HL-60 (cell line): ENCODE data around the gene ING2.

Experiments
- DNase-seq, 2 experiments: peaks; one replicate each; pipeline ENCODE4 v3.0.0-alpha.2; 2010 to 2020; ENCODE audit warnings: low read depth in 1 of 2, low spot score in 1 of 2
- H3K27ac ChIP-seq: fragments of 250-450 bp; sonication (Bioruptor Pico); replicated peaks from 2 replicates; pipeline ENCODE4 v1.5.1; 2020; ENCODE audit warnings: mild to moderate bottlenecking, moderate library complexity
- H3K27me3 ChIP-seq: fragments of 250-450 bp; sonication (Bioruptor Pico); 2 replicates; pipeline ENCODE4 v1.5.1; 2021; ENCODE audit warnings: mild to moderate bottlenecking, moderate library complexity; ENCODE audit not compliant: insufficient read depth, poor library complexity, severe bottlenecking
- H3K4me3 ChIP-seq: replicated peaks from 2 replicates; pipeline ENCODE4 v1.5.1; 2011; ENCODE audit warnings: mild to moderate bottlenecking, control low read depth, low read length; ENCODE audit not compliant: insufficient read depth
- CTCF ChIP-seq: IDR thresholded peaks from one replicate; pipeline ENCODE4 v1.5.1; 2011; ENCODE audit warnings: low read length, control low read depth, inconsistent platforms; ENCODE audit not compliant: insufficient read depth
- GABPA ChIP-seq: IDR thresholded peaks from 2 replicates; pipeline ENCODE4 v1.6.1; 2012; ENCODE audit warnings: low read depth
- POLR2AphosphoS5 ChIP-seq: IDR thresholded peaks from 2 replicates; pipeline ENCODE4 v1.6.1; 2012; ENCODE audit warnings: low read depth
- REST ChIP-seq: IDR thresholded peaks from 2 replicates; pipeline ENCODE4 v1.6.1; 2012; ENCODE audit warnings: low read depth; ENCODE audit not compliant: insufficient replicate concordance
- SPI1 ChIP-seq: IDR thresholded peaks from 2 replicates; pipeline ENCODE4 v1.6.1; 2012; ENCODE audit warnings: low read depth, mild to moderate bottlenecking, borderline replicate concordance

Gene ING2

GRCh38 chr4:183544109-183544508 lies 39.3 kb downstream of the ING2 start:
- Histone ChIP-seq H3K27ac (no peak overlapping the region), H3K4me3 (no peak overlapping the region), H3K27me3 (no peaks in the 10 kb centered on the region)
- DNase-seq = no peak
- TF ChIP-seq CTCF (no peak), GABPA (no peak), REST (no peak), SPI1 (no peak), POLR2AphosphoS5 (no peak)

- Histone ChIP-seq H3K4me3 (no peak overlapping the region), H3K27me3 (no peaks in the 10 kb centered on the region), H3K27ac (no peak overlapping the region)
- no peak for DNase-seq
- no peak for TF ChIP-seq CTCF
- TF ChIP-seq SPI1 = no peak
- no peak for TF ChIP-seq REST
- no peak for TF ChIP-seq POLR2AphosphoS5
- no peak for TF ChIP-seq GABPA
Measured at GRCh38 chr4:183546376-183546775, 41.5 kb downstream of the ING2 start.

GRCh38 chr4:183548306-183548705 lies 43.4 kb downstream of the ING2 start:
- Histone ChIP-seq H3K27me3 (no peaks in the 10 kb centered on the region), H3K27ac (no peak overlapping the region), H3K4me3 (no peak overlapping the region)
- TF ChIP-seq CTCF (no peak), REST (no peak), POLR2AphosphoS5 (no peak), GABPA (no peak), SPI1 (no peak)
- DNase-seq = no peak
